ENCODE data around the gene BABAM2. TPM values are rescaled to one million over a fixed set of nuclear protein-coding genes. Genes with fewer than 3 reads are reported as not detected.

BABAM2 gene
- total and polyA plus RNA-seq, 10 of the 15 experiments (the other 5 are each of a cell fraction or from before 2014, with no cell fraction given): 30.7 to 59.9 (median 44.5) TPM

DNA sequence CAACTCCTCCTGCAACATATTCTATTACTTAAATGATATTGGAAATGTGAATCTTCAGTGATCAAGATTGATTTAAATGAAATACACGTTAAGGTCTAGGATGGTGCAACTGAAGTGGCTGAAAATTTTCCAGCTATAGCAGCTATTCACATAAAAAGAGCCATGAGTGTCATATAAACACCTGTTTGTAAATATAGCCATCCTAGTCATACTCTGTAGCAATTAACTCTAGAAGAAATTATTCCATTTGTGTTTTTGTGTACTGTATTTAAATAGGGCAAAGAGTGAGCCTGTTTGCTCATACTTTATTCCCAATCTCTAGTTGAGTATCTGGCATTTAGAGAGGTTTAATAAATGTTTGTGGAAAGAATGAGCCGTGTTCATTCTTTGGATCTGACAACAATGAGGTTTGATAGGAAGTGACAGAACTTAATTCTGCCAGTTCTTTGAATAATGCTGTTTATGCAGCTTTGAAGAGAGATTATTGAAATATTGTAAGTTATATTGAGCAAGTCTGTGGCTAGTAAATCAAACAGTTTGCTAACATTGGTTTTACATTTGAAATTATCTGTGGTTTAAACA lies 49.7 kb downstream of the BABAM2 start (continued):
- no peak for TF ChIP-seq ATF7 (IDR thresholded peaks at IDR 0.05; ENCODE audit: low read depth)

DNA sequence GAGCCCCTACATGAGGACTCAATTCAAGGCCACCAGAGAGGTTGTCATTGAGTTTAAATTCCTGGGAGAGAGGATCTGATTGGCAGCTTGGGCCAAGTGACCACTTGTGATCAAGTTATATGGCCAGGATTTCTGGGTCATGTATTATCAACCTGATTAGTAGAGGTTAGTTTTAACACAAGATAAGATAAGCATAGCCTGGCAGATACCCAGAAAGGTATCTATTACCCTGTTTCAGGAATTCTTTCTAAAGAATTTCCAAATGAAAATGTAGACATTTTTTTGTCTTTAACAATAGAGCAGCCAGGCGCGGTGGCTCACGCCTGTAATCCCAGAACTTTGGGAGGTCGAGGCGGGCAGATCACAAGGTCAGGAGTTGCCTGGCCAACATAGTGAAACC lies 50.5 kb downstream of the BABAM2 start:
- no TSS peak for BruUV-seq (replicated peaks)
- Histone ChIP-seq H3K27me3 (replicated peaks in 1 of 2; ENCODE audit: control insufficient read depth in 2 of 2, insufficient read depth in 2 of 2, low read length in 1 of 2) (no peaks in the 10 kb centered on the region), H3K9me3 (replicated peaks; ENCODE audit: control insufficient read depth, insufficient read depth, low read length) (no peaks in the 10 kb centered on the region), H3K79me2 (ENCODE audit: control insufficient read depth, insufficient read depth, low read length) (no peaks in the 10 kb centered on the region), H4K20me1 (ENCODE audit: control insufficient read depth, insufficient read depth) (no peaks in the 10 kb centered on the region), H2AFZ (ENCODE audit: control insufficient read depth, low read depth, low read length) (no peak overlapping the region), H3K27ac (ENCODE audit: control insufficient read depth, insufficient read depth) (no peak overlapping the region), H3K9ac (ENCODE audit: control insufficient read depth, insufficient read depth, low read length) (no peak overlapping the region), H3K4me2 (ENCODE audit: control insufficient read depth, insufficient read depth) (no peak overlapping the region), H3K4me3 (no peak overlapping the region), H3K4me1 (ENCODE audit: control insufficient read depth, insufficient read depth, low read length) (no peaks in the 10 kb centered on the region), H3K36me3 (ENCODE audit: control insufficient read depth in 2 of 2, insufficient read depth in 2 of 2, low read length in 1 of 2) (peaks cover 0 to 1% of the 10 kb centered on the region in 2 experiments; a peak in 2 of 4 replicates)
- ChIA-PET CTCF (no interaction called here), SMC1A (ENCODE audit: uncharacterized antibody, unreplicated experiment) (interaction anchor here (0.6 kb wide), 1 partner anchor 1891 kb away, joined by 3 read pairs; no protein-coding TSS in a partner anchor), POLR2A (no interaction called here), RAD21 (ENCODE audit: unreplicated experiment) (no interaction called here)
- FAIRE-seq (no peak), DNase-seq (ENCODE audit: low read depth, low spot score) (no peak), ATAC-seq (no peak)
- intact Hi-C loops (cut with micrococcal nuclease; ENCODE audit: unreplicated experiment): no loop called here
- TF ChIP-seq POLR2AphosphoS2 (IDR thresholded peaks at IDR 0.05; ENCODE audit: low read depth, low read length) (no peak), SMAD5 (IDR thresholded peaks at IDR 0.05; ENCODE audit: low read depth) (no peak), ZBED1 (IDR thresholded peaks at IDR 0.05; ENCODE audit: borderline replicate concordance) (no peak), NR2C1 (IDR thresholded peaks at IDR 0.05) (no peak)
- TF ChIP-seq, protein P1, sequence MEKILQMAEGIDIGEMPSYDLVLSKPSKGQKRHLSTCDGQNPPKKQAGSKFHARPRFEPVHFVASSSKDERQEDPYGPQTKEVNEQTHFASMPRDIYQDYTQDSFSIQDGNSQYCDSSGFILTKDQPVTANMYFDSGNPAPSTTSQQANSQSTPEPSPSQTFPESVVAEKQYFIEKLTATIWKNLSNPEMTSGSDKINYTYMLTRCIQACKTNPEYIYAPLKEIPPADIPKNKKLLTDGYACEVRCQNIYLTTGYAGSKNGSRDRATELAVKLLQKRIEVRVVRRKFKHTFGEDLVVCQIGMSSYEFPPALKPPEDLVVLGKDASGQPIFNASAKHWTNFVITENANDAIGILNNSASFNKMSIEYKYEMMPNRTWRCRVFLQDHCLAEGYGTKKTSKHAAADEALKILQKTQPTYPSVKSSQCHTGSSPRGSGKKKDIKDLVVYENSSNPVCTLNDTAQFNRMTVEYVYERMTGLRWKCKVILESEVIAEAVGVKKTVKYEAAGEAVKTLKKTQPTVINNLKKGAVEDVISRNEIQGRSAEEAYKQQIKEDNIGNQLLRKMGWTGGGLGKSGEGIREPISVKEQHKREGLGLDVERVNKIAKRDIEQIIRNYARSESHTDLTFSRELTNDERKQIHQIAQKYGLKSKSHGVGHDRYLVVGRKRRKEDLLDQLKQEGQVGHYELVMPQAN (conservative IDR thresholded peaks at IDR 0.05): no peak
- TF ChIP-seq, protein P2, sequence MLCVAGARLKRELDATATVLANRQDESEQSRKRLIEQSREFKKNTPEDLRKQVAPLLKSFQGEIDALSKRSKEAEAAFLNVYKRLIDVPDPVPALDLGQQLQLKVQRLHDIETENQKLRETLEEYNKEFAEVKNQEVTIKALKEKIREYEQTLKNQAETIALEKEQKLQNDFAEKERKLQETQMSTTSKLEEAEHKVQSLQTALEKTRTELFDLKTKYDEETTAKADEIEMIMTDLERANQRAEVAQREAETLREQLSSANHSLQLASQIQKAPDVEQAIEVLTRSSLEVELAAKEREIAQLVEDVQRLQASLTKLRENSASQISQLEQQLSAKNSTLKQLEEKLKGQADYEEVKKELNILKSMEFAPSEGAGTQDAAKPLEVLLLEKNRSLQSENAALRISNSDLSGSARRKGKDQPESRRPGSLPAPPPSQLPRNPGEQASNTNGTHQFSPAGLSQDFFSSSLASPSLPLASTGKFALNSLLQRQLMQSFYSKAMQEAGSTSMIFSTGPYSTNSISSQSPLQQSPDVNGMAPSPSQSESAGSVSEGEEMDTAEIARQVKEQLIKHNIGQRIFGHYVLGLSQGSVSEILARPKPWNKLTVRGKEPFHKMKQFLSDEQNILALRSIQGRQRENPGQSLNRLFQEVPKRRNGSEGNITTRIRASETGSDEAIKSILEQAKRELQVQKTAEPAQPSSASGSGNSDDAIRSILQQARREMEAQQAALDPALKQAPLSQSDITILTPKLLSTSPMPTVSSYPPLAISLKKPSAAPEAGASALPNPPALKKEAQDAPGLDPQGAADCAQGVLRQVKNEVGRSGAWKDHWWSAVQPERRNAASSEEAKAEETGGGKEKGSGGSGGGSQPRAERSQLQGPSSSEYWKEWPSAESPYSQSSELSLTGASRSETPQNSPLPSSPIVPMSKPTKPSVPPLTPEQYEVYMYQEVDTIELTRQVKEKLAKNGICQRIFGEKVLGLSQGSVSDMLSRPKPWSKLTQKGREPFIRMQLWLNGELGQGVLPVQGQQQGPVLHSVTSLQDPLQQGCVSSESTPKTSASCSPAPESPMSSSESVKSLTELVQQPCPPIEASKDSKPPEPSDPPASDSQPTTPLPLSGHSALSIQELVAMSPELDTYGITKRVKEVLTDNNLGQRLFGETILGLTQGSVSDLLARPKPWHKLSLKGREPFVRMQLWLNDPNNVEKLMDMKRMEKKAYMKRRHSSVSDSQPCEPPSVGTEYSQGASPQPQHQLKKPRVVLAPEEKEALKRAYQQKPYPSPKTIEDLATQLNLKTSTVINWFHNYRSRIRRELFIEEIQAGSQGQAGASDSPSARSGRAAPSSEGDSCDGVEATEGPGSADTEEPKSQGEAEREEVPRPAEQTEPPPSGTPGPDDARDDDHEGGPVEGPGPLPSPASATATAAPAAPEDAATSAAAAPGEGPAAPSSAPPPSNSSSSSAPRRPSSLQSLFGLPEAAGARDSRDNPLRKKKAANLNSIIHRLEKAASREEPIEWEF (IDR thresholded peaks at IDR 0.05; ENCODE audit: insufficient replicate concordance, low read depth, low read length): no peak
- TF ChIP-seq, protein P3, sequence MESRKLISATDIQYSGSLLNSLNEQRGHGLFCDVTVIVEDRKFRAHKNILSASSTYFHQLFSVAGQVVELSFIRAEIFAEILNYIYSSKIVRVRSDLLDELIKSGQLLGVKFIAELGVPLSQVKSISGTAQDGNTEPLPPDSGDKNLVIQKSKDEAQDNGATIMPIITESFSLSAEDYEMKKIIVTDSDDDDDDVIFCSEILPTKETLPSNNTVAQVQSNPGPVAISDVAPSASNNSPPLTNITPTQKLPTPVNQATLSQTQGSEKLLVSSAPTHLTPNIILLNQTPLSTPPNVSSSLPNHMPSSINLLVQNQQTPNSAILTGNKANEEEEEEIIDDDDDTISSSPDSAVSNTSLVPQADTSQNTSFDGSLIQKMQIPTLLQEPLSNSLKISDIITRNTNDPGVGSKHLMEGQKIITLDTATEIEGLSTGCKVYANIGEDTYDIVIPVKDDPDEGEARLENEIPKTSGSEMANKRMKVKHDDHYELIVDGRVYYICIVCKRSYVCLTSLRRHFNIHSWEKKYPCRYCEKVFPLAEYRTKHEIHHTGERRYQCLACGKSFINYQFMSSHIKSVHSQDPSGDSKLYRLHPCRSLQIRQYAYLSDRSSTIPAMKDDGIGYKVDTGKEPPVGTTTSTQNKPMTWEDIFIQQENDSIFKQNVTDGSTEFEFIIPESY (IDR thresholded peaks at IDR 0.05): no peak
- WGBS (ENCODE audit: insufficient coverage, insufficient replicate concordance, low lambda C conversion rate, missing lambda C conversion rate): 85% methylated on average over 5 of the region's 5 CpGs
- in situ Hi-C loops (cut with MboI): no loop called here
